HUES48 (cell line): Measurements from ENCODE around the gene BTG2.

Experiments
- H3K27ac ChIP-seq: one replicate; pipeline ENCODE4 v1.7.0; 2013; ENCODE audit warnings: low read depth, low read length, inconsistent platforms
- H3K27me3 ChIP-seq: 2 replicates; pipeline ENCODE4 v1.6.1; 2013; ENCODE audit warnings: mild to moderate bottlenecking, low read length; ENCODE audit not compliant: control insufficient read depth, insufficient read depth
- H3K36me3 ChIP-seq: 2 replicates; pipeline ENCODE4 v1.6.1; 2013; ENCODE audit warnings: low read length; ENCODE audit not compliant: control insufficient read depth, insufficient read depth
- H3K4me1 ChIP-seq: 2 replicates; pipeline ENCODE4 v1.6.1; 2013; ENCODE audit warnings: mild to moderate bottlenecking, low read length; ENCODE audit not compliant: control insufficient read depth, insufficient read depth
- H3K4me3 ChIP-seq: 2 replicates; pipeline ENCODE4 v1.5.1; 2013; ENCODE audit warnings: mild to moderate bottlenecking, low read depth, low read length
- H3K9ac ChIP-seq: 2 replicates; pipeline ENCODE4 v1.6.1; 2013; ENCODE audit warnings: mild to moderate bottlenecking, low read depth, low read length, moderate library complexity
- H3K9me3 ChIP-seq: 2 replicates; pipeline ENCODE4 v1.6.1; 2013; ENCODE audit warnings: low read length; ENCODE audit not compliant: control insufficient read depth, insufficient read depth

Gene BTG2

DNA sequence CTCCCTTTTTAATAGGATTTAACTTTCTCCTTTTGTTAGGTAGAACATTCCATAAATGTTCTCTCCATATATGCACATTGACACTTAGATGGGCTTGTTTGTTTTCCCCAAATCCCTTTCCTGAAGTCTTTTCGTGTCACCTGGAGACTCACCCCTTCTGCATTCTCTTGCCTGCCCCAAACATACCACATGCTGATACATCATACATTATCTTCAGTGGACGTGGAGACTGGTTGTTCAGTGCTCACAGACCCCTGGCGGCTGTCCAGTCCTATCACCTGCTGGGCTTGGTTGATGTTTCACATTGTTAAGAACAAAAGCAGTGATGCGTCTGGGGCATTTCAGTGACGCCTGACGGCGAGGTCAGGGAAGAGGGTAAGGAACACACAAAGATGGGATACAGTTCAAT lies 23.4 kb downstream of the BTG2 start:
- peaks cover 39% of the 10 kb centered on the region for H3K4me1 ChIP-seq
- no peaks in the 10 kb centered on the region for H3K36me3 ChIP-seq
- no peaks in the 10 kb centered on the region for H3K9me3 ChIP-seq
- H3K27ac ChIP-seq, result peak overlapping the region; percentile 27
- no peak overlapping the region for H3K4me3 ChIP-seq
- H3K9ac ChIP-seq, result no peak overlapping the region
- H3K27me3 ChIP-seq, result peaks cover 44% of the 10 kb centered on the region

DNA sequence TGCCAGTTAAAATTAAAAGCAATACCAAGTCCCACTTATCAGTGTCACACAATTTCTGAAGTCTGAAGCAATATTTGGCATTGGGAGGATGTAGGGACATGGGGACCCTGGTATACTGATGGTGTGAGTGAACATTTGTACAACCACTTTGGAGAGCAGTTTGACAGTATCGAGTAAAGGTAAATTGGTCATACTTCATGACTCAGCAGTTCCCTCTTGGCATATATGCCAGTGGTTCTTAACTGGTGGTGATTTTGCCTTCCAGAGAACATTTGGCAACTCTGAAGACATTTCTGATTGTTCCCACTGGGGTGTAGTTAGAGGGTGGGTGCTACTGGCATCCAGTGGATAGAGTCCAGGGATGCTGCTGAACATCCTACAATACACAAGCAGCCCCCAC lies 25.9 kb downstream of the BTG2 start:
- Histone ChIP-seq H3K9me3 (no peaks in the 10 kb centered on the region), H3K4me1 (peaks cover 21% of the 10 kb centered on the region), H3K27ac (no peak overlapping the region), H3K9ac (no peak overlapping the region), H3K4me3 (no peak overlapping the region), H3K27me3 (peaks cover 24% of the 10 kb centered on the region), H3K36me3 (no peaks in the 10 kb centered on the region)

DNA sequence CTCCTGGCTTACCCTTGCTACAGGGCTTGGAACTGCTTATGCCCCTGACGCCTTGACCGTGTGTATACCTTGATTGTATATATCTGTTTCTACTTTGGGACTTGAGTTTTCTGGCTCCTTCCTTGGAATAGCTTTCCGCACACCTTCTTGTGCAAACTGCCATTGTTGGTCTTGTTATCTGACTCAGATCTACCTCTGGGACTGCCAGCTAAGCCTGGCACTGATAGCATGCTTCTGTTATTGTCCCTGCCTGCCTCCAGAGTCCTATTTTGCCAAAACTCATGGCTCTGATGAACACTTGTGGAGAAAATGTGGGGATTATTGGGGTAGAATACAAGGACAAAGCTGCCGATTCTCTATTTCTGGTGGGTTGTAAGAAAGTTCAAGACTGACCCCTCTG lies 30.2 kb downstream of the BTG2 start:
- Histone ChIP-seq H3K27me3 (no peaks in the 10 kb centered on the region; the same call in 1 of the 2 replicates), H3K9ac (no peak overlapping the region), H3K9me3 (no peaks in the 10 kb centered on the region), H3K4me3 (no peak overlapping the region), H3K27ac (no peak overlapping the region), H3K36me3 (no peaks in the 10 kb centered on the region), H3K4me1 (no peaks in the 10 kb centered on the region)

DNA sequence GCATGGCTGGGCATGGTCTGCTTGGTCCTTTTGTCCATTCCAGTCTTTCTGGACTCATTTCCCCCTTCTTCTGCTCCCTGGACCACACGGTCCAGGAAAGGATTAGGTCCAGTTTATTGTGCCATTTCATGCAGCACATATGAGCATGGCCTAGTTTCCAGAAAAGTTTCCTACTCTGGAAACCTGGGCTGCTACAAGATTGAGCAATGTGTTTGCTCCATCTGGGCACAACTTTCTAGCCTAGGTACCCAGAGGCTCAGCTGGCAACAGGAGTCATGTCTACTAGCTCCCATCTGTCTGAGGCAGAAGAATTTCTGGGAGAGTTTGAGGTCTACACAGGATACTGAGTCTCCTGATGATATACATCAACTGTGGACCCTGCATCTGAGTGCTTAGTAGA lies 30.8 kb downstream of the BTG2 start:
- no peak overlapping the region for H3K9ac ChIP-seq
- no peak overlapping the region for H3K27ac ChIP-seq
- no peaks in the 10 kb centered on the region; the same call in 1 of the 2 replicates for H3K27me3 ChIP-seq
- no peaks in the 10 kb centered on the region for H3K4me1 ChIP-seq
- H3K36me3 ChIP-seq, result no peaks in the 10 kb centered on the region
- H3K4me3 ChIP-seq, result no peak overlapping the region
- H3K9me3 ChIP-seq, result no peaks in the 10 kb centered on the region

DNA sequence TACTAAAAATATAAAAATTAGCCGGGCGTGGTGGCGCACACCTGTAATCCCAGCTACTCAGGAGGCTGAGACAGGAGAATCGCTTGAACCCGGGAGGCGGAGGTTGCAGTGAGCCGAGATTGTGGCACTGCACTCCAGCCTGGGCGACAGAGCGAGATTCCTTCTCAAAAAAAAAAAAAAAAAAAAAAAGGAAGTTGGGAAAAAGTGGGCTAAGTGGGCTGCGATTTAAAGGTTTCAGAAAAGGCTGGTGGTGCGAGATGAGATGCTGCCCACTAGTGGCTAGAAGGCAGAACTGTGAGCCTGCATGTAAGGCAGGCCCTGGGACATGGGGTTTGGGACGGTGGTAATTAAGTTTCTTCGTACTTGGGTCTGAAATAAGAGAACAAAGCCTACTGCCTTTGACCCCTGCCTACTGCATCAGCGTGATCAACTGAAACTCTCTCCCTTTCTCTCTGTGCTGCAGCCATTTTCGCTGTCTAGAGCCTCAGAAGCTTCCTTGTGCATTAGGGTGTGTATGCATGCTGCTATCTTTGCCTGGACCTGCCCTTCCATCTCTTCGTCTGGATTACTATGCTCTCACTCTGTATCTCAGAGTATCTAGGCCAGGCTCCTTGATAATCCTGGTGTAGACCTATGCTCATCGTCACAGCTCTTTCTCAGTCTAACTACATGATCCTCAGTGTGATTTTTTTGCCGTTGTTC lies 33.2 kb downstream of the BTG2 start:
- Histone ChIP-seq H3K27me3 (no peaks in the 10 kb centered on the region; the same call in 1 of the 2 replicates), H3K27ac (no peak overlapping the region), H3K4me3 (no peak overlapping the region), H3K9me3 (no peaks in the 10 kb centered on the region), H3K36me3 (no peaks in the 10 kb centered on the region), H3K4me1 (no peaks in the 10 kb centered on the region), H3K9ac (no peak overlapping the region)

DNA sequence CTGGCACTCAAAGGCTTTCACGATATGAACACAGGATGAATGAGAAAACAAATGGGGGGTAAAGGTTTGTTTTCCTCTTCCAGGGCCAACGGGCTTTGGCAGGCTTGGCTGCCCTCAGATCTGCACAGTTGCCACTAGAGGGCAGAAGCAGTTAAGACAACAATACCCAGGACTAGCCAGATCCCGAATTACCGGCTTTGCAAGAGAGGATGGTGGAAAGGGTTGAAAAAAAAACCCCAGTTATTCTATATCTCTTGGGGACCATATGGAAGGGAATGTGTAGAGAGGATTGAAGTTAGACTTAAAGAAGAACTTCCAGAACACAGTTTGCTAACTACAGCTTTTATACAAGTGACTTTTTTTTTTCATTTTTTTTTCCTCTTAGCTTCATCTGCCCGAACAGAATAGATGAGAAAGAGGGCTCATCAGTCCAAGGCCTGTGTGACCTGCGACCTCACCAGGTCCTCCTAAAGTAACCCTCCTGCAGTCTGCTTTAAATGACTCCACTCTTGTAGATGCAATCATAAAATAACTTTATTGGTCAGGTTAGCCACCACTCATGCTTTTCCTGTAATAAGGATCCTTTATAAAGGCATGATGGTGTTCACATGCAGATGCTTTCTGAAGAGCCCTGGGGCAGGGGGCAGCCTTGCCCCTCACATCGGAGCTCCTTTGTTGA lies 34.9 kb downstream of the BTG2 start:
- Histone ChIP-seq H3K9ac (no peak overlapping the region), H3K27ac (no peak overlapping the region), H3K4me1 (no peaks in the 10 kb centered on the region), H3K36me3 (no peaks in the 10 kb centered on the region), H3K4me3 (no peak overlapping the region), H3K27me3 (no peaks in the 10 kb centered on the region; the same call in 1 of the 2 replicates), H3K9me3 (no peaks in the 10 kb centered on the region)

DNA sequence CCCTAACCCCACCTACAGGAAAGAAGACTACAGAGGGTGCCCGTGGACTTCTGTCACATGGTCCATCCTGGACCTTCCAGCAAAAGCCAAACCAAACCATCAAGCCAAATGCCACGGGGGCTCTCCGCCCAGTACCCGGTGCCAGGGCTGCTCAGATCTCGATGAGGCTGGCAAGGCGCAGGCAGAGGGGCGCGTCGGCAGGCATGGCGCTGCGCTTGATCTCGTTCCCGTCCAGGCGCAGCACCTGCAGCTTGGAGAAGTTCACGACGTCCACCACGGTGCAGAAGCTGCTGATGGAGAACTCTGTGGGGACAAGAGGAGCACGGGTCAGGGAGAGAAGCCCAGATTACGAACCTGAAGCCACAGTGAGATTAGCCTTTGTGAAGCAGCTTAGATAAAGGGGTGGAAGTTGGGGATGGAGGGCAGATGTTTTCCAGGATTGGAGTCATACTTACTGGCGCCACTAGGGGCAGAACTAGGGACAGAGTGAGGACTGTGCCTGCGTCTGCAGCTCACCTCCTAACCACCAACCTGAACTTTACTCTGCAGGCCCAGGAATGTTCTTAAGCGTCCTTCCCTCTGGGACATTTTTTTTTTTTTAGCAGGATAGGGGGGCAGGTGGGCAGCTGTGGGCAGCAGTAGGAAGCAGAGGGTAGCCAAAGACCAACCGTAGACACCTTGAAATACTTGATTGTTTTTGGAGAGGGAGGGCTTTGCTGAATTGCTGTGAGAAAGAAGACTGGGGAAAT lies 37.0 kb downstream of the BTG2 start:
- Histone ChIP-seq H3K9me3 (no peaks in the 10 kb centered on the region), H3K27me3 (no peaks in the 10 kb centered on the region; the same call in 1 of the 2 replicates), H3K4me1 (no peaks in the 10 kb centered on the region), H3K27ac (no peak overlapping the region), H3K4me3 (no peak overlapping the region), H3K9ac (no peak overlapping the region), H3K36me3 (no peaks in the 10 kb centered on the region)

DNA sequence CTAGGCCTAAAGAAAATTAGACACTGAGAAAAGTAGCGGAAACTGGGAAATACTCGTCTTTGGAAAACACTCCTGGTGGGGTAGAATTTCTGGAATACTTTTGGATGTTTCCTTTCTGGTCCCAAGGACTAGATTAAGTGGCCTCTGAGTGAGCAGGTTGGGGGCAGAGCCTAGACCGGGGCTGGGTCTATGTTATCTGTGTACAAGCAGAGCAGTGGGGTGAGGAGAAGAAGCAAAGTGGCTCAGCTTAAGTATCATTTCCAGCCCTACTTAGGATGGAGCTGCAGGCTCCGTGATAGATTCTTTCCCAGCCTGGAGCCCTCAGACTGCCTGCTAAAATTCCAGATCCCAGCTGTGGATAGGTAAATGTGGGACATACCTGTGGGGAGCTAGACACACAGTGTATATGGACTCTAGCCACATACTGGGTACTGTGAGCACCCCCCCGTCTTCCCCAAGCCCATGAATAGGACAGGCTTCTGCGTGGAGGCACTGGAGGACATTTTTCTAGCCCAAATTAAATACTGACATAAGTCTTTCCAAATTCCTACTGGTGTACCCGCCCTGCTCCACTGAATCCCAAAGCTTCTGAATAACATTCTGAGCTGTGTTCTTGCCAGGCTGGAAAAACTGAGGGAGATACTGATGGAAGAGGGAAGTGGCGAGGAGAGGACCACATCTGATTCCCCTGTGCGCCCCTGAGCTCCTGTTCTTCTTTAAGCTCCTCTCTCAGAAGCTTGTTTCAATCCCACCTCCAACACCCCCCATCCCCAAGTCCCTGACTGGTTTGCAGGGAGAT lies 38.8 kb downstream of the BTG2 start:
- H3K27ac ChIP-seq, result no peak overlapping the region
- H3K9me3 ChIP-seq, result no peaks in the 10 kb centered on the region
- no peak overlapping the region for H3K4me3 ChIP-seq
- no peaks in the 10 kb centered on the region; the same call in 1 of the 2 replicates for H3K27me3 ChIP-seq
- no peaks in the 10 kb centered on the region for H3K4me1 ChIP-seq
- no peaks in the 10 kb centered on the region for H3K36me3 ChIP-seq
- no peak overlapping the region for H3K9ac ChIP-seq

DNA sequence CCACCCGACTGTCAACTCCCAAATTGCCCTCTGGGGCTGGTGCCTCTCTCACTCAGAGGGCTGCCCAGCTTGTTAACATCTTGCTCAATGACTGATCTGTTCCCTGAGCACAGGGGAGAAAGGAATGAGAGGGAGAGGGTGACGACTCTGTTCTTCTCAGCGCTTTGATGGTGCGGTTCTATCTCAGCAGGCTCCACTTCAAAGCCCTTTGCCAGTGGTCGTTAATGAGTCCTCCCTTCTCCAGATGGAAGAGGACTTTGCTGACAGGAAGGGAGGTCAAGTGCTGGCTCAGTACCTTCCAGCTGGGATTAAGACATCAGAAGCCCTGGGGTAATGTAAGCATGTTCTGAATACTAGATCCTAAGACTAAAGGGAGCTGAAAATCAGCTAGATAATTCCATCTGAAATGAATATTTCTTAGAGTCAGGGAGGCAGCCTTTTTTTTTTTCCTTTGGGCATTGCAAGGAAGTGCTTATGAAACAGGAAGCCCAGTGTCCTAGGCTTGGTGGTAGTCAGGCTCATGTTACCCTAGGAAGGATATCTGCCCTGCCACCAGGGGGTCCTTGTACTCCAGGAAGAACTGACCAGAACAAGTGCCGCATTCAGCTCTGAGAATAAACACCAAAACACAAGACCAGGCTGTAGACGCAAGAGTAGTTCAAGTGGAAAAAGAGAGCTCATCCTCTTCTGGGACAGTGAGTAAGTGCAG lies 40.9 kb downstream of the BTG2 start:
- Histone ChIP-seq H3K9ac (no peak overlapping the region), H3K9me3 (no peaks in the 10 kb centered on the region), H3K27ac (no peak overlapping the region), H3K4me3 (no peak overlapping the region), H3K4me1 (no peaks in the 10 kb centered on the region), H3K36me3 (no peaks in the 10 kb centered on the region), H3K27me3 (no peaks in the 10 kb centered on the region)

DNA sequence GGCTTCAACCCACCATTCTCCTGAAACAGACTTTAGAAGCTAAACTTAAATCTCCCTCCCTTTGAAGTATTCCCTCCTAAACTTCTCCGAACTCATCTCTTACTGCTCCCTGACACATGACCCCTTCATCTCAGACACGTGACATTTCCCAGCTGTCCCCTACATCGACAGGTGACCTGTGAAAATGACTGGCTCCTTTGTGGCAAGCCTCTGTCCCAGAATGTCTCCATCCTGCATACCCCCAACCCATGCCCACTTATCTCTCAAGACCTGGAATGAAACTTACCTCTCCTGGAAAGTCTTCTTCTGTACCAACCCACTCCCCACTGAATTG lies 41.4 kb downstream of the BTG2 start:
- Histone ChIP-seq H3K9ac (no peak overlapping the region), H3K27me3 (no peaks in the 10 kb centered on the region), H3K27ac (no peak overlapping the region), H3K9me3 (no peaks in the 10 kb centered on the region), H3K36me3 (no peaks in the 10 kb centered on the region), H3K4me3 (no peak overlapping the region), H3K4me1 (no peaks in the 10 kb centered on the region)
